WTC11 (cell line): ENCODE measurements around the gene USH2A.

Experiments used
- CREB1 ChIP-seq: sonication (generic); formaldehyde crosslinking; IDR thresholded peaks from 2 replicates; pipeline ENCODE4 v1.8.0; 2023; ENCODE audit warnings: mild to moderate bottlenecking, missing genetic modification reagents
- ELF4 ChIP-seq: sonication (generic); formaldehyde crosslinking; IDR thresholded peaks from 2 replicates; pipeline ENCODE4 v1.8.1; 2022; ENCODE audit warnings: low read depth, mild to moderate bottlenecking, moderate library complexity, missing genetic modification reagents
- NFATC4 ChIP-seq: fragments of 250-450 bp; sonication (Bioruptor Pico); IDR thresholded peaks from 2 replicates; pipeline ENCODE4 v1.9.0; 2021; ENCODE audit warnings: mild to moderate bottlenecking
- NR1H2 ChIP-seq: sonication (generic); formaldehyde crosslinking; IDR thresholded peaks from 2 replicates; pipeline ENCODE4 v1.9.0; 2021; ENCODE audit warnings: mild to moderate bottlenecking, moderate library complexity, missing genetic modification reagents
- RELA ChIP-seq: sonication (generic); formaldehyde crosslinking; IDR thresholded peaks from 2 replicates; pipeline ENCODE4 v1.8.1; 2022; ENCODE audit warnings: missing genetic modification reagents, mild to moderate bottlenecking, borderline replicate concordance
- TCF7 ChIP-seq: sonication (generic); formaldehyde crosslinking; IDR thresholded peaks from 2 replicates; pipeline ENCODE4 v1.8.0; 2022; ENCODE audit warnings: mild to moderate bottlenecking, low read depth, missing genetic modification reagents, moderate library complexity
- TF ChIP-seq, protein P1 (sequence below): fragments of 200-600 bp; IDR thresholded peaks from 2 replicates; pipeline ENCODE4 v1.8.0; 2022; ENCODE audit warnings: antibody characterized with exemption
- TF ChIP-seq, protein P2 (sequence below): sonication (generic); formaldehyde crosslinking; IDR thresholded peaks from 2 replicates; pipeline ENCODE4 v1.8.1; 2023; ENCODE audit warnings: mild to moderate bottlenecking, missing genetic modification reagents, moderate library complexity
- TF ChIP-seq, protein P3 (sequence below): sonication (generic); formaldehyde crosslinking; IDR thresholded peaks from 2 replicates; pipeline ENCODE4 v1.8.0; 2022; ENCODE audit warnings: mild to moderate bottlenecking, missing genetic modification reagents
- TF ChIP-seq, protein P4 (sequence below): sonication (generic); formaldehyde crosslinking; IDR thresholded peaks from 2 replicates; pipeline ENCODE4 v1.8.1; 2023; ENCODE audit warnings: mild to moderate bottlenecking, missing genetic modification reagents, moderate library complexity
- TF ChIP-seq, protein P5 (sequence below): sonication (generic); formaldehyde crosslinking; IDR thresholded peaks from 2 replicates; pipeline ENCODE4 v1.8.1; 2022; ENCODE audit warnings: low read depth, missing genetic modification reagents, borderline replicate concordance

DNA sequence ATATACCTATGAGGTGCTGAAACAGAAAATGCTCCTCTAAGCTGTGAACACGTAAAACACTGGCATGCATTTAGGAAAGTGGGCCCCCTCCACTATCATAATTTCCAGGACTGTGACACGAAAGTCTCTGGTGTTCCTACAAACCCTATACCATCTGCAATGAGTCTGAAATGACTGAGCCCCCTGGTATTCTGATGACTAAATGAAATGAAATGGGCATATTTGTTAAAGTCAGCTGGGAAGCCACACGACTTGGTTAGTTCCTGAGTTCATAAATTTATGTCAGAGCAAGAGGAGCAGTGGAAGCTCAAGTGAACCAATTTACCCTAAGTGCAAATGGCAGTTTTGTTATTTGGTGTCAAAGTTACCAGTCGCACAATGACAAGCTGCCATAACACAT lies 673.8 kb downstream of the USH2A start:
- TF ChIP-seq, protein P1, sequence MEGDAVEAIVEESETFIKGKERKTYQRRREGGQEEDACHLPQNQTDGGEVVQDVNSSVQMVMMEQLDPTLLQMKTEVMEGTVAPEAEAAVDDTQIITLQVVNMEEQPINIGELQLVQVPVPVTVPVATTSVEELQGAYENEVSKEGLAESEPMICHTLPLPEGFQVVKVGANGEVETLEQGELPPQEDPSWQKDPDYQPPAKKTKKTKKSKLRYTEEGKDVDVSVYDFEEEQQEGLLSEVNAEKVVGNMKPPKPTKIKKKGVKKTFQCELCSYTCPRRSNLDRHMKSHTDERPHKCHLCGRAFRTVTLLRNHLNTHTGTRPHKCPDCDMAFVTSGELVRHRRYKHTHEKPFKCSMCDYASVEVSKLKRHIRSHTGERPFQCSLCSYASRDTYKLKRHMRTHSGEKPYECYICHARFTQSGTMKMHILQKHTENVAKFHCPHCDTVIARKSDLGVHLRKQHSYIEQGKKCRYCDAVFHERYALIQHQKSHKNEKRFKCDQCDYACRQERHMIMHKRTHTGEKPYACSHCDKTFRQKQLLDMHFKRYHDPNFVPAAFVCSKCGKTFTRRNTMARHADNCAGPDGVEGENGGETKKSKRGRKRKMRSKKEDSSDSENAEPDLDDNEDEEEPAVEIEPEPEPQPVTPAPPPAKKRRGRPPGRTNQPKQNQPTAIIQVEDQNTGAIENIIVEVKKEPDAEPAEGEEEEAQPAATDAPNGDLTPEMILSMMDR: no peak
- TF ChIP-seq, protein P2, sequence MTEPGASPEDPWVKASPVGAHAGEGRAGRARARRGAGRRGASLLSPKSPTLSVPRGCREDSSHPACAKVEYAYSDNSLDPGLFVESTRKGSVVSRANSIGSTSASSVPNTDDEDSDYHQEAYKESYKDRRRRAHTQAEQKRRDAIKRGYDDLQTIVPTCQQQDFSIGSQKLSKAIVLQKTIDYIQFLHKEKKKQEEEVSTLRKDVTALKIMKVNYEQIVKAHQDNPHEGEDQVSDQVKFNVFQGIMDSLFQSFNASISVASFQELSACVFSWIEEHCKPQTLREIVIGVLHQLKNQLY (CRISPR knock-in tag): no peak
- TF ChIP-seq NR1H2 (no peak), NFATC4 (CRISPR knock-in tag) (no peak), ELF4 (CRISPR knock-in tag) (no peak), TCF7 (CRISPR knock-in tag) (no peak), RELA (no peak), CREB1 (CRISPR knock-in tag) (no peak)
- TF ChIP-seq, protein P3, sequence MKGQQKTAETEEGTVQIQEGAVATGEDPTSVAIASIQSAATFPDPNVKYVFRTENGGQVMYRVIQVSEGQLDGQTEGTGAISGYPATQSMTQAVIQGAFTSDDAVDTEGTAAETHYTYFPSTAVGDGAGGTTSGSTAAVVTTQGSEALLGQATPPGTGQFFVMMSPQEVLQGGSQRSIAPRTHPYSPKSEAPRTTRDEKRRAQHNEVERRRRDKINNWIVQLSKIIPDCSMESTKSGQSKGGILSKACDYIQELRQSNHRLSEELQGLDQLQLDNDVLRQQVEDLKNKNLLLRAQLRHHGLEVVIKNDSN: no peak
- TF ChIP-seq, protein P4, sequence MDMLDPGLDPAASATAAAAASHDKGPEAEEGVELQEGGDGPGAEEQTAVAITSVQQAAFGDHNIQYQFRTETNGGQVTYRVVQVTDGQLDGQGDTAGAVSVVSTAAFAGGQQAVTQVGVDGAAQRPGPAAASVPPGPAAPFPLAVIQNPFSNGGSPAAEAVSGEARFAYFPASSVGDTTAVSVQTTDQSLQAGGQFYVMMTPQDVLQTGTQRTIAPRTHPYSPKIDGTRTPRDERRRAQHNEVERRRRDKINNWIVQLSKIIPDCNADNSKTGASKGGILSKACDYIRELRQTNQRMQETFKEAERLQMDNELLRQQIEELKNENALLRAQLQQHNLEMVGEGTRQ: no peak
- TF ChIP-seq, protein P5, sequence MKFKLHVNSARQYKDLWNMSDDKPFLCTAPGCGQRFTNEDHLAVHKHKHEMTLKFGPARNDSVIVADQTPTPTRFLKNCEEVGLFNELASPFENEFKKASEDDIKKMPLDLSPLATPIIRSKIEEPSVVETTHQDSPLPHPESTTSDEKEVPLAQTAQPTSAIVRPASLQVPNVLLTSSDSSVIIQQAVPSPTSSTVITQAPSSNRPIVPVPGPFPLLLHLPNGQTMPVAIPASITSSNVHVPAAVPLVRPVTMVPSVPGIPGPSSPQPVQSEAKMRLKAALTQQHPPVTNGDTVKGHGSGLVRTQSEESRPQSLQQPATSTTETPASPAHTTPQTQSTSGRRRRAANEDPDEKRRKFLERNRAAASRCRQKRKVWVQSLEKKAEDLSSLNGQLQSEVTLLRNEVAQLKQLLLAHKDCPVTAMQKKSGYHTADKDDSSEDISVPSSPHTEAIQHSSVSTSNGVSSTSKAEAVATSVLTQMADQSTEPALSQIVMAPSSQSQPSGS (CRISPR knock-in tag): no peak
